ENCODE measurements around the gene TLR7.
A peak's percentile ranks its signal among the peaks of the same experiment; 100 is the strongest.

The TLR7 gene

GRCh38 chrX:12866451-12867377 is at the start of gene TLR7:
TSS of gene TLR7 (plus strand) at chrX:12867072. CDS start at chrX:12867579, 507 bp downstream.
- DNase-seq (ENCODE audit: low read depth), result no peak

DNA sequence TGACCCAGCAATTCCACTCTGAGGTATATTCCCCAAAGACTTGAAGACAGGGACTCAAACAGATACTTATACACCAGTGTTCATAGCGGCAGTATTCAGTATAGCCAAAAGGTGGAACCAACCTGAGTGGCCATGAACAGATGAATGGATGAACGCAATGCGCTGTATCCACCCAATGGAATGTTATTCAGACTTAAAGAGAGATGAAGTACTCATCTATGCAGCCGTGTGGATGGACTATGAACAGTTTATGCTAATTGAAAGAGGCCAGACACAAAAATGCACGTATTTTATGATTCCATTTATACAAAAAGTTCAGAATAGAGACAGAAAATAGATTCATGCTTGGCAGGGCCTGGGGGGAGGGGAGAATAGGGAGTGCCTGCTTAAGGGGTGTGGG is 49.3 kb upstream of the TLR7 start:
- no peak for DNase-seq (ENCODE audit: low read depth)

- DNase-seq (ENCODE audit: low read depth), result no peak
Measured at GRCh38 chrX:12819222-12819621, 47.6 kb upstream of the TLR7 start.

DNA sequence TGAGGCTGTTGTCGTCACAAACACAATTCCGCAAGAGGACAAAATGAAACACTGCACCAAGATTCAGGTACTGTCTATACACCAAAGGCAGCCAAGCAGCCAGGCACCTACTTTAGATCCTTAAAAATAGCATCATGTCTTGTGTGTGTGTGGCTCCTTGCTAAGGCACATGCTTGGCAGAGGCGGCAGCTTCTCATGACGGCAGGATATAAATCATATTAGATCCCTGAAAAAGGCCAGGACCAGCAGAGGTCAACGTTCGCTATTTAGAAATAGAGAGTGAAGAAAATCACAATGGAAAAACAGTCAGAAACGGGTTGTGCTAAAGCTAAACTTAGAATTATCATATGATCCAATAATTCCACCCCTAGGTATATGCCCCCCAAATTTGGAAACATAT is 46.1 kb upstream of the TLR7 start:
- no peak for DNase-seq (ENCODE audit: low read depth)

DNA sequence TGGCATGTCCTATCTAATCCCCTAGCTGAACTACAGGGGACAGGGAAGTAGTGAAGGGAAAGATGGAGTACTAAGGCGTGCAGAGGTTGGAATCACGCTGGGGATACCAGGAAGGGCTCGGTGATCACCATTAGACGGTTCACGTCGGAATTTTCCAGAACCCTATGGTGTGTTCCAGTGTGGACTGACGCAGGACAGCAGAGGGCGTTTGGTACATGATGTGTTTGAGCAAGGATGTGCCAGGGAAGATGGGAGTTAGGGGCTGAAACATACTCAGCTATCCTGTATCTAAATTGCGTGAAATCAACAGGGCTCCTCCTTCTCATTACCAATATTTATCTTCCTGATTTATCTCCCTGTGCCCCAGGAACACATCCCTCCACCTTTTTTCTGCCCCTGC is 41.9 kb upstream of the TLR7 start:
- DNase-seq (ENCODE audit: low read depth), result no peak

GRCh38 chrX:12825801-12826200 is 41.1 kb upstream of the TLR7 start:
- no peak for DNase-seq (ENCODE audit: low read depth)

- DNase-seq (ENCODE audit: low read depth), result no peak
Measured at GRCh38 chrX:12843061-12843667, 23.7 kb upstream of the TLR7 start.

GRCh38 chrX:12843668-12844279 is 23.1 kb upstream of the TLR7 start:
- no peak for DNase-seq (ENCODE audit: low read depth)

DNA sequence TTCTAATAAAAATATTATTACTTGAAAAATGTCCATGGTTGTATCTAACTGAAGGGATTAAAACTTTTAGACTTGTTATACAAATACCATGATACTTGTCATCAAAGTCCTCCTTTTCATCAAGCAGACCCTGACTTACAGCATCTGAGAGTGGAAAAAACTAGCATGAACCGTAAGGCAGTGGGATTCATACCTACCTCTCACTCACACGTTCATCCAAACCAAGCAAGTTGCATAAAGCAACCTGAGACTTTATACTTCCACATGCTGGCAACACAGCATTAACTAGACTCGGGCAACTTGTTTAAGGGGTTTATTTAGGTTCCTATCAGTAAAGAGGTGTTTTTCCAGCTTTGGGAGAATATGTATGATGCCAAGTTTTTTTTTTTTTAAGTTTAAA is 22.6 kb upstream of the TLR7 start:
- no peak for DNase-seq (ENCODE audit: low read depth)

GRCh38 chrX:12865359-12865758 is 1.5 kb upstream of the TLR7 start:
- DNase-seq (ENCODE audit: low read depth), result no peak

DNA sequence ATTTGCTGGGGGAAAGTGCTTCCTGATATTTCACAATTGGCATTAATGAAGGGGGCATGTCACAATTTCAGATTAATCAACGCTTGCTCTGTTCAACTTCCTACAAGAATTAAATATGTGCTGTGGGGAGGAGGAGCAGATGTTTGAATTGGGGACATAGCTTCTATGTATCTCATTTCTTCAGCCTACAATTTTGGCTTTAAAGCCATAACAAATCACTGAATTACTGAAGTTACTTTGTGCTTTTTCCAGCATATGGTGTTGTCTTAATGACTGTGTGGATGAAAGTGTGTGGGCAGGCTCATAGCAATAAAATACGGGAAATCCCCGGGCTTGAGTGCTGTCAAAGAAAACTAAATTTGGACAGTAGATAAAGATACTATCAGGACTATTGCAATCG is 813 bp downstream of the TLR7 start:
- no peak for DNase-seq (ENCODE audit: low read depth)

GRCh38 chrX:12868747-12869146 is 1.9 kb downstream of the TLR7 start:
- no peak for DNase-seq (ENCODE audit: low read depth)

GRCh38 chrX:12871257-12871656 is 4.4 kb downstream of the TLR7 start:
- DNase-seq (ENCODE audit: low read depth), result peak; percentile 26

DNA sequence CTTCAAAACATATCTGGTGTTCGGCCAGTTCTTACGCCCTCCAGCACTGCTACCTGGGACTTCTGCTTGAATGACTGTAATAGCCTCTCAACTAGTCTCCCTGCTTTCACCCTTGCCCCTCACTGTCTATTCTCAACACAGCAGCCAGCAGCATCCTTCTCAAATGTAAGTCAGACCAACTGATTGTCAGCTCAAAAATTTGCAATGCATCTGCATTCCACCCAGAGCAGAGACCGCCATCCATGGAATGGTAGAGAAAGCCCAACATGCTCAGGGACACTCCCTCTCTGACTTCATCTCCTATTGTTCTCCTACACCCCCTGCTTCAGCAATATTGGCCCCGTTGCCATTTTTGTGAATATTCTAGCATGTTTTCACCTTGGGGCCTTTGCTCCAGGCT is 5.9 kb downstream of the TLR7 start:
- no peak for DNase-seq (ENCODE audit: low read depth)

DNA sequence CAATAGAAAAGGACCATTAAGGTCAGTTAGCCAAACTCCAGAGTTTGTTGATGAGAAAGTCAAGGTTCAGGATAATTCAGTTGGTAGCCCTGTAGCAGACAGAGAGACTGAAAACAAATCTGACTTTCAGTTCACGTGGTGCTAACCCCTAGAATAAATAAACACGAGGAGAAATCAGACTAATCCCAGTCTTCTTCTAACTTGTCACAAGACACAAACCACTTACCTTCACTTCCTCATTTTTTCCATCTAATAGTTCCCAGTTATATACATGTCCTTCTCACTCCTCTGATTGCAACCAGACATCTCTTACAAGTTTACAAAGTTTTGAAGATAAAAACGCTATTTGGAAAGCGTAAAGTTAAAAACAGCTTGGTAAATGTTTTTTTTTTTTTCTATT is 7.7 kb downstream of the TLR7 start:
- no peak for DNase-seq (ENCODE audit: low read depth)

- DNase-seq (ENCODE audit: low read depth), result no peak
Measured at GRCh38 chrX:12877386-12877785, 10.5 kb downstream of the TLR7 start.

- no peak for DNase-seq (ENCODE audit: low read depth)
Measured at GRCh38 chrX:12878536-12878935, 11.7 kb downstream of the TLR7 start.

DNA sequence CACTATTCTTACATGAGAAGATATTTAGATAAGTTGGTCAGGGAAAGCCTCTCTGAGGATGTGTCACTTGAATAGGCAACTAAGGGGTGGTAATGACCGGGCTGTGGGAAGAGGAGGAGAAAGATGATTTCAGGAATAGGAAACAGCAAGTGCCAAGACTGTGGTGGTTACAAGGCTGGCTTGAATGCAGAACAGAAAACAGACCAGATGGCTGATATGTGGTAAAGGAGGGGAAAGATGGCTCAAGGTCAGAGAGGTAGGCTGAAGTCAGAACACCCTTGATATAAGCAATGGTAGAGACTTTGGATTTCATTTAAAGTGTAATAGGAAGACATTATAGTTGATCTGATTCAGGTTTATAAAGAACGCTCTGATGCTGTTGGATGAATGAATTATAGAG is 15.0 kb downstream of the TLR7 start:
- DNase-seq (ENCODE audit: low read depth), result no peak

DNA sequence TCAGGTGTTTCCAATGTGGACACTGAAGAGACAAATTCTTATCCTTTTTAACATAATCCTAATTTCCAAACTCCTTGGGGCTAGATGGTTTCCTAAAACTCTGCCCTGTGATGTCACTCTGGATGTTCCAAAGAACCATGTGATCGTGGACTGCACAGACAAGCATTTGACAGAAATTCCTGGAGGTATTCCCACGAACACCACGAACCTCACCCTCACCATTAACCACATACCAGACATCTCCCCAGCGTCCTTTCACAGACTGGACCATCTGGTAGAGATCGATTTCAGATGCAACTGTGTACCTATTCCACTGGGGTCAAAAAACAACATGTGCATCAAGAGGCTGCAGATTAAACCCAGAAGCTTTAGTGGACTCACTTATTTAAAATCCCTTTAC is 18.6 kb downstream of the TLR7 start:
- no peak for DNase-seq (ENCODE audit: low read depth)

GRCh38 chrX:12886545-12886944 is 19.7 kb downstream of the TLR7 start:
- DNase-seq (ENCODE audit: low read depth), result no peak

DNA sequence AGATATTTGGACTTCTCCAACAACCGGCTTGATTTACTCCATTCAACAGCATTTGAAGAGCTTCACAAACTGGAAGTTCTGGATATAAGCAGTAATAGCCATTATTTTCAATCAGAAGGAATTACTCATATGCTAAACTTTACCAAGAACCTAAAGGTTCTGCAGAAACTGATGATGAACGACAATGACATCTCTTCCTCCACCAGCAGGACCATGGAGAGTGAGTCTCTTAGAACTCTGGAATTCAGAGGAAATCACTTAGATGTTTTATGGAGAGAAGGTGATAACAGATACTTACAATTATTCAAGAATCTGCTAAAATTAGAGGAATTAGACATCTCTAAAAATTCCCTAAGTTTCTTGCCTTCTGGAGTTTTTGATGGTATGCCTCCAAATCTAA is 20.3 kb downstream of the TLR7 start:
- no peak for DNase-seq (ENCODE audit: low read depth)

- no peak for DNase-seq (ENCODE audit: low read depth)
Measured at GRCh38 chrX:12887767-12888166, 20.9 kb downstream of the TLR7 start.

DNA sequence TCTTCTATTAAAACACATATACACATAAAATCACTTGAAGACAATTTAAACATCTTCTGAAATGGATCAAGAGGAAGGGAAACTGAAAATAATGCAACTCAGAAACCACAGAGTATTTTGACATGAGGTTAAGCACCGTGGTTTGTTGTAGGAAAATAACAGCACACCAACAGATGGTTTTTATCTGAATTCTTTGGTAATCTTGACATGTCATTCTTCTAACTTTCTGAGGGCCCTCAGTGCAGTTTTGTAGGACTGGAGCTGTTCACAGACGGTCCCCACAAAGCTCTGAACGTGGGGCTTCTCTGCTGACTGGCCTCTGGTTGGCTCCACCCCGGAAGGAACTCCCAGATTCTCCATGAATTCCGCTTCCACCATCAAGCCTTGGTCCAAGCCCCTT is 23.6 kb downstream of the TLR7 start:
- DNase-seq (ENCODE audit: low read depth), result peak; percentile 1
